Measurements from ENCODE around the gene MYLK. TPM values are rescaled to one million over a fixed set of nuclear protein-coding genes. Genes with fewer than 3 reads are reported as not detected.

MYLK gene
- total and polyA plus RNA-seq, 11 donors: 3.2 to 20.7 (median 12.4) TPM

- Histone ChIP-seq H3K27ac (peak overlapping the region in 1 of 12 donors; percentile 94), H3K9me3 (peaks cover 0 to 18% (median 0%) of the 10 kb centered on the region in 12 donors), H3K36me3 (peaks cover 0 to 3% (median 0%) of the 10 kb centered on the region in 9 donors), H3K4me1 (peaks cover 0 to 26% (median 15%) of the 10 kb centered on the region in 12 donors), H3K27me3 (no peaks in the 10 kb centered on the region), H3K4me3 (no peak overlapping the region)
- DNase-seq (no peak), ATAC-seq (no peak)
- no peak for TF ChIP-seq POLR2A (IDR thresholded peaks at IDR 0.05)
- no peak for TF ChIP-seq CTCF (IDR thresholded peaks at IDR 0.05)
- intact Hi-C loops (cut with DNase I): no loop called here
- WGBS, 4 donors: 63 to 95% (median 91%) methylated on average over 2 of the region's 2 CpGs
Measured at GRCh38 chr3:123587401-123587800, 296.7 kb downstream of the MYLK start.

- WGBS, 4 donors: 59 to 79% (median 66%) methylated on average over 2 of the region's 2 CpGs
- TF ChIP-seq POLR2A (IDR thresholded peaks at IDR 0.05) (no peak), CTCF (IDR thresholded peaks at IDR 0.05) (no peak)
- Histone ChIP-seq H3K36me3 (peaks cover 0 to 4% (median 0%) of the 10 kb centered on the region in 9 donors), H3K4me1 (peaks cover 0 to 26% (median 15%) of the 10 kb centered on the region in 12 donors), H3K9me3 (peaks cover 0 to 18% (median 0%) of the 10 kb centered on the region in 12 donors), H3K27ac (peak overlapping the region in 2 of 12 donors; percentile 86 to 94), H3K4me3 (peak overlapping the region in 1 of 12 donors; percentile 77), H3K27me3 (no peaks in the 10 kb centered on the region)
- ATAC-seq (no peak), DNase-seq (no peak)
- intact Hi-C loops (cut with DNase I): no loop called here
Measured at GRCh38 chr3:123586968-123587367, 297.2 kb downstream of the MYLK start.

GRCh38 chr3:123586131-123586530, 298.0 kb downstream of the MYLK start:
- Histone ChIP-seq H3K27ac (peak overlapping the region in 10 of 12 donors; percentile 86 to 97 (median 93)), H3K27me3 (no peaks in the 10 kb centered on the region), H3K36me3 (peaks cover 0 to 13% (median 7%) of the 10 kb centered on the region in 9 donors), H3K9me3 (peaks cover 0 to 14% (median 0%) of the 10 kb centered on the region in 12 donors), H3K4me3 (peak overlapping the region; percentile 71 to 98 (median 90)), H3K4me1 (peaks cover 0 to 26% (median 15%) of the 10 kb centered on the region in 12 donors)
- DNase-seq: no peak
- 5 to 10% (median 8%) methylated on average over 10 of the region's 10 CpGs for WGBS, 4 donors
- intact Hi-C loops (cut with DNase I): no loop called here
- ATAC-seq: peak in 1 of 4 donors; percentile 7
- no peak for TF ChIP-seq POLR2A (IDR thresholded peaks at IDR 0.05)
- TF ChIP-seq CTCF (IDR thresholded peaks at IDR 0.05): no peak

- 0 to 1% (median 0%) methylated on average over 28 to 54 of the region's 54 CpGs for WGBS, 4 donors
- intact Hi-C loops (cut with DNase I): no loop called here
- DNase-seq (peak; percentile 97 to 98 (median 98)), ATAC-seq (peak; percentile 97 to 98 (median 98))
- Histone ChIP-seq H3K4me3 (peak within 1 kb of the TSS; percentile 71 to 98 (median 90)), H3K27ac (peak within 1 kb of the TSS; percentile 79 to 97 (median 91)), H3K4me1 (peaks cover 0 to 26% (median 15%) of the 10 kb centered on the region in 12 donors), H3K9me3 (peaks cover 0 to 5% (median 0%) of the 10 kb centered on the region in 12 donors), H3K27me3 (no peaks in the 10 kb centered on the region), H3K36me3 (peaks cover 0 to 20% (median 14%) of the 10 kb centered on the region in 9 donors)
- TF ChIP-seq POLR2A (IDR thresholded peaks at IDR 0.05): peak in 1 of 2 donors; percentile 84
- TF ChIP-seq CTCF (IDR thresholded peaks at IDR 0.05): no peak
Measured at GRCh38 chr3:123584988-123585937, 298.9 kb downstream of the MYLK start, which contains the start of gene HACD2. HACD2 (minus strand) TSS chr3:123585053; CDS start chr3:123585027, 26 bp downstream.
